Fibroblast of skin of left quadriceps (primary cell): Measurements from ENCODE around the gene LRRC15.

ENCODE experiments used
- DNase-seq, 2 experiments: peaks; one replicate each; pipeline ENCODE4 v3.0.0-alpha.2; 2013; ENCODE audit warnings: low read depth in 2 of 2

The LRRC15 gene

GRCh38 chr3:194364314-194364651 lies 5.3 kb downstream of the LRRC15 start:
- DNase-seq = no peak

GRCh38 chr3:194360568-194360967 lies 9.0 kb downstream of the LRRC15 start:
- DNase-seq = no peak

- peak; percentile 40 to 54 for DNase-seq
Measured at GRCh38 chr3:194357681-194358080, 11.9 kb downstream of the LRRC15 start.

GRCh38 chr3:194355379-194355778 lies 14.2 kb downstream of the LRRC15 start:
- DNase-seq = no peak

GRCh38 chr3:194354315-194354714 lies 15.2 kb downstream of the LRRC15 start:
- no peak for DNase-seq

- no peak for DNase-seq
Measured at GRCh38 chr3:194352667-194353246, 16.8 kb downstream of the LRRC15 start.

GRCh38 chr3:194351952-194352536 lies 17.5 kb downstream of the LRRC15 start:
- DNase-seq = no peak

GRCh38 chr3:194351080-194351672 lies 18.4 kb downstream of the LRRC15 start, which contains the start of gene CPN2:
Gene CPN2, minus strand, starts transcription at chr3:194351328. Its CDS starts 8,626 bp downstream, at chr3:194342702.
- DNase-seq = no peak

- DNase-seq = no peak
Measured at GRCh38 chr3:194350726-194351071, 18.8 kb downstream of the LRRC15 start.

- DNase-seq = no peak
Measured at GRCh38 chr3:194348354-194348753, 21.2 kb downstream of the LRRC15 start.

GRCh38 chr3:194346621-194347020 lies 22.9 kb downstream of the LRRC15 start:
- no peak for DNase-seq

- no peak for DNase-seq
Measured at GRCh38 chr3:194346035-194346434, 23.5 kb downstream of the LRRC15 start.

- no peak for DNase-seq
Measured at GRCh38 chr3:194344012-194344411, 25.5 kb downstream of the LRRC15 start.

- DNase-seq = no peak
Measured at GRCh38 chr3:194343561-194343893, 26.0 kb downstream of the LRRC15 start.

- no peak for DNase-seq
Measured at GRCh38 chr3:194342861-194343560, 26.5 kb downstream of the LRRC15 start.

GRCh38 chr3:194340757-194341400 lies 28.7 kb downstream of the LRRC15 start:
- DNase-seq = no peak

- DNase-seq = no peak
Measured at GRCh38 chr3:194339840-194340239, 29.7 kb downstream of the LRRC15 start.

- DNase-seq = no peak
Measured at GRCh38 chr3:194339356-194339755, 30.2 kb downstream of the LRRC15 start.

- no peak for DNase-seq
Measured at GRCh38 chr3:194337965-194338753, 31.4 kb downstream of the LRRC15 start.

- DNase-seq = no peak
Measured at GRCh38 chr3:194336601-194337355, 32.8 kb downstream of the LRRC15 start.

- DNase-seq = no peak
Measured at GRCh38 chr3:194333981-194334320, 35.6 kb downstream of the LRRC15 start.
